Cerebellar nuclear complex (tissue), 1 donor: ENCODE measurements around the gene SPACA4.

ENCODE experiments used
- DNase-seq, 2 experiments: peaks; one replicate each; lab custom pipeline; 2025; lab: John Stamatoyannopoulos, UW

The SPACA4 gene

DNA sequence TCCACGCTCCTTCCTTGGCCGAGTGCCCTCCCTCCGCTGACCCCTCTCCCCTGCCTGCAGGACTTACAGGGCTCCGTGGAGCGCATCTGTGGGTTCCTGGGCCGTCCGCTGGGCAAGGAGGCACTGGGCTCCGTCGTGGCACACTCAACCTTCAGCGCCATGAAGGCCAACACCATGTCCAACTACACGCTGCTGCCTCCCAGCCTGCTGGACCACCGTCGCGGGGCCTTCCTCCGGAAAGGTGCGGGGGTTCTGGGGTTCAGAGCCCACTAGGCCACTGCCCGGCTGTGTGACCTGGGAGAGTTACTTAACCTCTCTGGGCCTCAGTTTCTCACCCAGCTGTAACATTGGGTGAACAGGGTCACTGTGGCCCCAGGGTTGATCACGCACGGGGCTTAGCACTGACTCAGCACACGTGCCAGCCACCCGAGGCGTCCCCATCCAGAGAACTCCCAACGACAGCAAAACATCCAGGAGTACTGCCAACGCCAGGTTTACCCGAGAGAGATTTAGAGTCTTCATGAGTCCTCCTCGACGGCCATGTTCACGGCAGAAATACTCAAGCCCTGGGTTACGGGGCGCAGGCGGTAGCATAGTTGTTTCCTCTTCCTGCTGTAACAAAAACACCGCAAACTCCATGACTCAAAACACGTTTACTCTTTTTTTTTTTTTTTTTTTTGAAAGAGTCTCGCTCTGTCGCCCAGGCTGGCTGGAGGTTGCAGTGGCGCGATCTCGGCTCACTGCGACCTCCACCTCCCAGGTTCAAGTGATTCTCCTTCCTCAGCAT is 9.7 kb upstream of the SPACA4 start:
- no peak for DNase-seq

DNA sequence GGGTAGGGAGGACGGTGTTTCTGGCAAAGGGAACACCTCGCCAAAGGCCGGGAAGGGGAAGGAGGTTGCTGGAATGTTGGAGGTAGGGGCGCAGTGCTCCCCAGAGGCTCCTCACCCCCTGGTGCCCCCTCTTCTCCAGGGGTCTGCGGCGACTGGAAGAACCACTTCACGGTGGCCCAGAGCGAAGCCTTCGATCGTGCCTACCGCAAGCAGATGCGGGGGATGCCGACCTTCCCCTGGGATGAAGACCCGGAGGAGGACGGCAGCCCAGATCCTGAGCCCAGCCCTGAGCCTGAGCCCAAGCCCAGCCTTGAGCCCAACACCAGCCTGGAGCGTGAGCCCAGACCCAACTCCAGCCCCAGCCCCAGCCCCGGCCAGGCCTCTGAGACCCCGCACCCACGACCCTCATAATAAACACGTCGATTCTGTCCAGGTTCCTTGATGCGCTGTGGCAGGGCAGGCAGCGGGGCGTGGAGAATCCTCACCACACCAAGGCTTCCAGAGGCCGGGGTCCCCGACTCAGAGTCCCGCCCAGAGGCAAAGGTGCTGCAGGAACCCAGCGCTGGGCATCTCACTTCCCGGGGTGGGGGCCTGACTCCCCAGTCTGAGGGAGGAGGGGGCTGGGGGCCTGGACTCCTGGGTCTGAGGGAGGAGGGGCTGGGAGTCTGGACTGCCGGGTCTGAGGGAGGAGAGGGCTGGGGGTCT is 7.4 kb upstream of the SPACA4 start:
- no peak for DNase-seq

DNA sequence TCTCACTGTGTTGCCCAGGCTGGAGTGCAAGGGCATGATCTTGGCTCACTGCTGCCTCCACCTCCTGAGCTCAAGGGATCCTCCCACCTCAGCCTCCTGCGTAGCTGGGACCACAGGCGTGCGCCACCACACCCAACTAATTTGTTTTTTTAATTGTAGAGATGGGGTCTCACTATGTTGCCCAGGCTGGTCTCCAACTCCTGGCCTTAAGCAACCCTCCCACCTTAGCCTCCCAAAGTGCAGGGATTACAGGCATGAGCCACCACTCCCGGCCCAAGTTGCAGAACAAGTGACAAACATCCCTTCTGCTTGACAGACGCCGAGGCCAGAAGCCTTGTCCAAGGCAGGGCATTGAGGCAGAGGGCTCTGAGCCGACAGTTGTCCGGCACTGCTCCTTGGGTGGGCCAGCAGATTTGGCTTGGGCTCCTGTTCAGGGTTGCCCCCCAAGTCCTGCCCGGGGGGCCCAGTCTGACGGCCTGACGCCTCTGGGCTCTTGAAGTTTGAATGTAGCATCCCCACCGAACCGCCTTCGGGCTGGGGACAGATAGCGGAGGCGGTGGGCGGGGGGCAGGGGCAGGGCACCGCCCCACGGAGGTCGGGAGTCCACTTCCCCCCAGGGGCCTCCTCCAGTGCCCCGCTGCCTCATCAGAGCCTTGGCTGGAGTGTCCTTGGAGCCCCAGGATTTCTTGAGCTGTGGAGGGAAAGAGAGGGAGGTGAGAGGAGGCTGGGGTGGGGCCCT is 5.7 kb upstream of the SPACA4 start:
- no peak for DNase-seq

DNA sequence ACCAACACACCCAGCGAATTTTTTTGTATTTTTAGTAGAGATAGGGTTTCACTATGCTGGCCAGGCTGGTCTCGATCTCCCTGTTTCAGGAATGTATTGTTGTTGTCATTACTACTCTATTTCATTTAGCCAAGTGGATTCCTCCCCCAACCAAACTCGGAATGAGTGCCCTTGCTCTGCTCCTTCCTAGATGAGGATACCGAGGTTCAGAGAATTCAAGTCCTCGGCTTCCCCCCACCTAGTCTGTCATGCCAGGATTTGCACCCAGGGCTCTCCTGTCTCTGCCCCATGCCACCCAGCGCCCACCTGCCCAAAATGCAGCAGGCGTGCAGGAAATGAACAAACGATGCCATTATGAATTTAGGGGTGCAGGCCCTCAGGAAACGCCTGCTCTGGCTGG is 3.5 kb upstream of the SPACA4 start:
- DNase-seq = no peak

DNA sequence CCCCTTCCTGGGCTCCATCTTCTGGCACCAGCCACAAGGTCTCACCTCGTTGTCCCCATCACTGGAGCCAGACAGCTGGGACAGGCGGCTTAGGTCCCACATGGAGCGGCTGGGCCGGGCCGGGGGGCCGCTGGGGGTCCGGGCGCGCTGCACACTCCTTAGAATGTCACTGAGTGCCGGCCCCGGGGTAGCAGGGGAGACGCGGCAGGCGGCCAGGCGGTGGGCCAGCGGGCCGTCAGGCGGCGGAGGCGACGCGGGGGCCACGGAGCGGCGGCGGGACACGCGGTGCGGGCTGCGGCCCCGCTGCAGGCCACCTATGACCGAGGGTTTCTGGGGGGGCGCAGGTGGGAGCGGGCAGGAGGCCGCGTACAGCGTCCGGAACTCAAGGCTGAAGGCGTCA is 3.1 kb upstream of the SPACA4 start:
- DNase-seq = no peak

DNA sequence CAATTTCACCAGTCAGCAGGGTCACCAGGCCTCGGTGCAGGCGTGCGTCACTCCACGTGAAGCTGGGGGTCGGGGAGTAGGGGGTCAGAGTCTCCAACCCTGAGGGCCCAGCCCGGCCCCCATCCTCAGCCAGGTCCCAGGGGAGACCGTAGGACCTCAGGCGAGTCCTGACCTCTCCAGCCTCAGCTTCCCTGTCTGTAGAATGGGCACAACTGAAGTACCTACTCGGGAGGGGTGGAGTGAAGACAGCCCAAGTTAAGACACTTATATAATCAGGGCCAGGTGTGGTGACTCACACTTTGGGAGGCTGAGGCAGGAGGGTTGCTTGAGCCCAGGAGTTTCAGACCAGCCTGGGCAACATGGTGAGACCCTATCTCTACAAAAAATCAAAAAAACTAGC is 2.7 kb upstream of the SPACA4 start:
- no peak for DNase-seq

DNA sequence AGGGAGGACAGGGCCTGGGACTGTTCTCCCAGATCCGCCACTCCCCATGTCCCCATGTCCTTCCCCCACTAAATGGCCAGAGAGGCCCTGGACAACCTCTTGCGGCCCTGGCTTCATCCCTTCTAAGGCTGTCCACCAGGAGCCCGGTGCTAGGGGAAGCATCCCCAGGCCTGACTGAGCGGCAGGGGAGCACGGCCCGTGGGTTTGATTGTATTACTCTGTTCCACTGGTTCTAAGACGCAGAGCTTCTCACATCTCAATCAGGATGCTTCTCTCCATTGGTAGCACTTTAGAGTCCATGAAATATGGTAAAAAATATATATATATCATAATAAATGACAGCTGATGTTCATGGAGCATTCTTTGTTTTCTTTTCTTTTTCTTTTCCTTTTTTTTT is 815 bp downstream of the SPACA4 start:
- no peak for DNase-seq

DNA sequence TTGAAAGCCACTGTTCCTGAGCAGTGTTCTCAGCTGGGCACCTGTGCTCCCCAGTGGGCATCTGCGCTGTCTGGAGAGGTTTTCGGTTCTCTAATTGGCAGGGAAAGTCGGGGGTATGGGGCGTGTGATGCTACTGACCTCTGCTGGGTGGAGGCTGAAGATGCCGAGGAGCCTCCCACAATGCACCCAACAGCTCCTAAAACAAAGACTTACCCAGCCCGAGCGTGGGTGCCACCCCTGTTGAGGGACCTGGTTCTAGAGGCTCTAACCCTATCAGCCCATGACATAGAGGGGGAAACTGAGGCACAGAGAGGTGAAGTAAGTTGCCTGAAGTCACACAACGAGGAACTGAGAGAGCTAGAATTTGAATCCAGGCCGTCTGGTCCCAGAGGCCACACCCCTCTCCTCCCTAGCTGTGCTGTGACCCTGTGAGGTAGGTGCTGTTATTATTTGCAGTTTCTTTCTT is 2.3 kb downstream of the SPACA4 start:
- DNase-seq = no peak

DNA sequence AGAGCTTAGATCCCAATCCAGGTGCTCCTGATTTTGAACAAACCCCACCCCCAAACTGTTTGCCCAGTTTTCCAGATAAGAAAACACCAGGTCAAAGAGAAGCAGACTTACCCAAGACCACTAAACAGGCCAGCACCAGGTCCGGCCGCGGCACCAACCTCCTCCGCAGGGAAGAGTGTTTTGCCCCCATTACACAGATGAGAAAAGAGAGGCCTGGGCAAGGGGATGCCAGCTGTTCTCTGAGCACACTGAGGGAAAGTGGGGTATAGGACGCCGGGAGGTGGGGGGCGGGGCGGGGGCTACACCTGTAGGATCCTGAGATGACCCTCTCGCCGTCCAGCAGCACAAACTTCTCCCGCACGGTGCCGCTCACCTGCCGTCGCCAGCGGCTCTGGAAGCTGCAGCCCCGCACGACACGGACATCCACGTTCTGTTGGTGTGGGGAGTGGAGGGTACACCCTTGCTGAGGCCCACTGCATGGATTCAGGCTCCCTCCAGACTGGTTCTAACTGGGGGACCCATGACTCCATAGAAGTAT is 3.1 kb downstream of the SPACA4 start:
- no peak for DNase-seq

DNA sequence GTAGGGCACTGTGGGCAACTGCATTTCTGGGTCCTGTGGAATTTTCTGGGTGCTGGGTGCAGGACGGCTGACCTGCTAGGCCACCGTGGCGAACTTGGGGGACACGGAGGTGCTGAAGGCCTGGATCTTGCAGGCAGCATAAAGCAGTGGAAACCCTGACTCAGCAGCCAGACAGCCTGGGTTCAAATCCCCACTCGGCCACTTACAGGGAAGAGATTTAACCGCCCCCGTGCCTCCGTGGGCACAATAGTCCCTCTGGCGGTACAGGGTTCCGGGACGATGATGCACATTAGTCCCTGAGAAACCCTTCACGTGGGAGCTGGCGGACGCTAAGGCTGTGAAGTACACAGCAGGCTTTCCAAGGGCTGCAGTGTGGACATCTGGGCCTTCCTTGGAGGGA is 5.3 kb downstream of the SPACA4 start:
- no peak for DNase-seq

DNA sequence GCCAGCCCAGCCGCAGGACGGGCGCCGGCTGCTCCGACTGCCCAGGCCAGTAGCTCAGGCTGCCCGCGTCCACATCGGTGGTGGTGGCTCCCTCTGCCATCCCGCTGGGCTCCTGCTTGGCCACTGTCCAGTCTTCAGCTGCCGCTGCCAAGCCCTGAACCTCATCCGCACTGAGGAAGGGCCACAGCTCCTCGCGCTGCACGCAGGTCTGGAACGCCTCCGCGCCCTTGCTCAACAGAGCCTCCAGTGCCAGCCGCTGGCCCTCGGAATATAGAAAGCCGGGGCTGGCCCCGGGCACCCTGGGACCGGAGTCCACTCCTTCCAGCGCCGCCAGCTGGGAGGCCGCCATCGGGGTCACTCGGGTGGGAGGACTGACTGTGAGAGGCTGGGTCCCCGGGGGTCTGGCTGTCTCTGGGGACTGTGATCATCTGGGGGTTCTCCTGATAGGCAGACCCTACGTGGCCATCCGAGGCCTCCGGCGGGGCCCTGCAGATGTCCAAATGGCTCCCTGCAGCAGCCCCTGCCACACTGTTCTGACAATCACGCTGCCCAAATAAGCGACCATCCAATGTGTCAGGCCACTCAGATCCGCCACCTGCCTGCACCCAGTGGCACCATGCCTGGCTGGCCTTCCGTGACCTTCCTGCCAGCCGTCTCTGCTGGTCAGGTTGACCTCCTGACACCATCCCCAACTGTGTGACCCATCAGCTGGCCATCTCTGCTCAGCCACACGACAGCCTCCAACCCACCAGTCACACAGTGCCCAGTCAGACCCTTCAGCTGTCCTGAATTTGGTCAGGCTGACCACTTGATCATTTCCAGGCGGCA is 6.7 kb downstream of the SPACA4 start:
- DNase-seq = no peak

DNA sequence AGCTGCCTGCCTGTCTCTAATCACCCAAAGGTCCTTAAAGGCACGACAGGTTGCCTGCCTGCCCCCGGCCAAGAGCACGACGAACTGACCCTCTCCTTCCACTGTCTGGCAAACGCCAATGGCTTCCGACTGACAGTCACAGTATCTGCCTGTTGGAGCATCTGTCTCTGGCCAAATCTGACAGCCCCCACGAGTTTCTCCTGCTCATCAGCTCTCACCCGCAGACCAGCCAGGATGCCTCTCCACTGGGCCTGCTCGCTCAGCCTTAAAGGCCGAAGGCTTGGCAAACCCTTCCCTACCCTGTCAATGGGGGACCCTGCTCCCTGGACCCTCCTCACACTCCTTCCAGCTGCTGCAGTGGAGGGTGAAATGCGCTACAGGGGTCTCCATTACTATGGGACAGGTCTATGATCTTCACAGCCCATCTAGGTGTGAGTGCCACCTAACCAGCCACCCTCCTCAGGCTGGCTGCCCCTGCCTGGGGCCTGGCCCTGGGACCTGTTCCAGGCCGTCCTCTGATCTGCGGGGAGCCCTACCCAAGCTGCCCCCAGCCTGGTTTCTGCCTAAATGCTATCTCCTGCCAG is 7.4 kb downstream of the SPACA4 start:
- no peak for DNase-seq

DNA sequence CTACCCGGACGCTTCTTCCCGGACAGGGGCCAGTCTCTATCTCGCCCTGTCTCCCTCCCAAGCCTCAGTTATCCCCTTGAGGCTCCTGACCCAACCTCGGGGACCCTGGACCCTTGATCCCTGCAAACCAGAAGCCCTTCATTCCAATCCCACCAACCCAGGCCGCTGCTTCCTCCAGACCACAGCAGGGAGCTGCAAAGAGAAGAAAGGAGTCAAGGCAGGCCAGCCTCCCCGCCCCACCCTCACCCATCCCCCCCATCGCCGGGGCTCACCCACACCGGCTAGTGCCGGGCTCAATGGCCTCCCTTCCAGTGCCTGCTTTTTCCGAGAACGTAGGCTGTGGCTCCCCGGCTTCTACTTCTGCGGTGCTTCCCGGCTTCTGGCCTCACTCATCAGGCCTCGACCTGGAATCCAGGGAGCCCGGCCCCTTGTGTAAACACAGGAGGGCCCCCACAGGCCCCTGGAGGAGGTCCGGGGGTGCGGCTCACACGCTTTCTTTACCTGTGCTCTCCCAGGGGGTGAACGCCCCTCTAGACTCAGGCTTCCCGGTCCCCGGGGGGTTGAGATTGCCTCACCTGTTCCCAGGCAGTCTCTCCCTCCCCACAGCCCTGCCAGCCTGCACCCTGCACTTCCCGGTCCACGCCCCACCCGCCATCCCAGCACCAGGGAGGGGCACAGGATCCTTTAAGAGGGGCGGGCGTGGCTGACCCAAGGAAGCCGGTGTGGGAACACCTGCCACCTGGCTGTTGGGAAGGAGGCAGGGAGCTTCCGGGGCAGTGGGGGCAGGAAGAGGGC is 8.1 kb downstream of the SPACA4 start, which contains the start of gene FAM83E:
Gene FAM83E, minus strand, starts transcription at position 641 of the 795 bp plus-strand sequence. CDS start 1,704 bp downstream, outside the sequence.
- DNase-seq = no peak

DNA sequence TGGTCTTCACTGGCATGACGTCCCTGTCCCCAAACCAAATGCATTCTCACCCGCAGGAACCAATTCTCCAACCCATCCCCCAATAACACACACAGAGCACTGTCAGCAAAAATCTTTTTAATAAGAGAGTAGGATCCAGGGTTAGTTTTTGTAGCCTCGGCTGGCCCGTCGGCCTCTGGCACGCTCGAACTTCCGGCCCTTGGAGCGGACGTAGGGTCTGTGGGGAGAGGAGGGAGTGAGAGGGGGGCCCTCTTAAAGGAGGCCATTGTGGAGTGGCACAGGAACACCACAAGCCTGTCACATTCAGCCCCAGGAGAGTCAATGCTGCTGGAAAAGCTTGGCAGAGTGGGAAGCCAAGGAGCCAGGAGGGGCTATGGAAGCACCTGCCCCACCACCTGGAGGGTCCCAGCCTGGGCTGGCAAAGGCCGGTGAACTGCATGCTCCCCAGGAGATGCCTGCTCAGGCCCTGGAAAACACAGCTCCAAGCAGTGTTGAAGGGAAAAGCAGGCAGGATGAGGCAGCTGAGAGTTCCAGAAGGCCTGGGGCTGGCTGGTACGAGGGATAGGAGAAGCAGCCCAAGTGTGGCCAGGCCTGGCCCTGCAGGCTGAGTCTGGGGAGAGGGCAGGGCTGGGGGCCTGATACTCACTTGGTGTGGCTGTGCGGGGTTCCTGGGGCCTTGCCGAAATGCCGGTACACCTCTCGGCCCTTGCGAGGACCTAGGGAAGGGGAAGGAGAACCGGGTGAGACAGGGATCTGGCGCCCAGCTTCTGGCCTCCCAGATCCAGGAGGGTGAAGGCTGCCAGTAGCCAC is 8.9 kb downstream of the SPACA4 start:
- DNase-seq = no peak

DNA sequence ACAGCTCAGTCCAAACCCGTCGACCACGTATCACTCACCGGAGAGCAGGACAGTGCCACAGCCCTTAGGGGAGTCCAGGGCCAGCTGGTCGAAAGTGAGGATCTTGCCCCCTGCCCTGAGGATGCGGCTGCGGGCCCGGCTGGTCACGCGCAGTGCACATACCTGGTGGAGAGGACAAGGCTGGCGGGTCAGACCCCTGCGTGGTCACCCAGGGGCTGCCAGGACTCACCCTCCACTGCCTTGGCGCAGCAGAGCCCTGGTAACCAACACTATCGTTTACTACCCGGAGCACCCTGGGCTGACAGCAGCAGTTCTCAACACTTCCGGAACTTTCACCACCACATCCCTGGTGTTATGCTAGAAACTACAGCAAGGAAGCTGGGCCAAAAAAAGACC is 9.5 kb downstream of the SPACA4 start:
- DNase-seq = no peak

DNA sequence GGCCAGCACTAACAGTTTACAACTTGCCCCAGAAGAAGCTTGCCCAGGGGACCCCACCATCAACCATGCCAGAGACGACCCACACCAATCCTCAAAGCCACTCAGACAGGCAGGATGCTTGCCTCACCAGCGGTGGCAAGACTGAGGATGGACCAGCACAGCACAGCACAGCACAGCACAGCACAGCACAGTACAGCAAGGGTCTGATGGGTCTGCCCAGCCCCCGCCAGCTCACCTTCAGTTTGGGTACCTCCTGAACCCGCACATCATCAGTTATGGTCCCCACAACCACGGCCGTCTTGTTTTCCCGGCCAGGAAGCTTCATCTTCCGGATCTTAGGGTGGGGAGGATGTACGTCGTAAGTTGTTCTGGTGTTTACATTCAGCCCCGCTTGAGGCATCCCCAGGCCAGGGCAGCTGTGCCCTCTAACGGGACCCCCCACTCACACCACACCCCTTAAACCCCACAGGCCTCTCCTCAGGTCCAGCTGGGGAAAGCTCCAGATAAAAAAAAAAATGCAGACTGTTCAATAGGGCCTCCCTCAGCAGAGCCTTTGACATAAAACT is 10.0 kb downstream of the SPACA4 start:
- DNase-seq = no peak

DNA sequence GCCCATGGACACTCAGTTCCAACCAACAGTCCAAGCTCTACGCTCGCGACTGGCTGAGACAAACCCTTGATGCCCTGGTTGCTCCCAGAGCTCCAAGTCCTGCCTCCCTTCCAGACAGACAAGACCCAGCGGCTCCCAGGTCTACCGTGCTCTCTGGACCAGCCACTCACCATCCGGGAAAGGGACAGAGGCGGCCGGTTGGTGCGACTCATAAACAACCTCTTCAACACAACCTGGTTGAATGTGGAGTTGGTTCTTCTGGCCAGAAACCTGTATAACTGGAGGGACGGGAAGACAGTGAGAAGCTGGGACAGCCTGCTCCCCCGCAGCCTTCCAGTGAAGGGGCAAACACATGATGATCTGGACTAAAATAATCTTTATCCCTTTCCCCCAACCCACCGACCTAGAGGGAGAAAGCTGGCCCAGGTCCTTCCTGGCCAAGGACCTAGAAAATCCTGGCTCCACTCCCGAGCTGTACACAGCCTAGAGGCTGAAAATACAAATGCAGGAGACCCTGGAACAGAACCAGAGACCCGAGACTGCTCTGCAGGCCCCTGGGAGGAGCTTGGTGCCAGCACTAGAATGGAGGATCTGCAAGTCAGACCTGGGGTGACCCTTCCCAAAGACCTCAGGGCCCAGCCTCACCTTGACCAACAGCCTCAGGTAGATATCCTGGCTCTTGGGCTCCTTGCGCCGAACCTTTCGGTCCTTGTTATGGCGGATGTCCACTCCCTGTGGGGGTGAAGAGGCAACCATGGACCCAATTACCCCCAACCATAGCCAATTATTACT is 10.8 kb downstream of the SPACA4 start:
- no peak for DNase-seq

DNA sequence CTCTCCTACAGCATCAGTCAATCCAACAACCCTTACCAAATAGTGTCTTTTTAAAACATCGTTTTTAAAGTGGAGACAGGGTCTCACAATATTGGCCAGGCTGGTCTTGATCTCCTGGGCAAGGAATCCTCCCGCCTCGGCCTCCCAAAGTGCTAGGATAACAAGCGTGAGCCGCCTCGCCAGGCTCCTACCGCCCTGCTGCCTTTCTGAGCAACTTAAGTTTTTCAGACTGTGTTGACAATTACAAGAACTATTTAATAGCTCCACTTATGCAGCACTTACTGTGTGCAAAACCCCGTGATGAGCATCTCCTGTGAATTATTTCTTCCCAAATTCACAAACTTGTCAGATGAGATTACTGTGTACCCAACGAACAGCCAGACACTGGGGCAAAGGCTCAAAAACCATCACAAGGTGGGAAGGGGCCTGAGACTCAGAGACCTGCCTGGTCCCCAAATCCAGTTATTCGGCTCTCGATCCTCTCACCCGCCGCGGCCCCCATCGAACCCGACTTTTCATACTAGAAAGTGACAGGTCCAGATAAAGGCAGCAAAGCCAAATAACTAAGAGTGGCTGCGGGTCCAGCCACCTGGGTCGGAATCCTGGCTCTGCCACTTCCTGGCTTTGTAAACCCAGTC is 11.9 kb downstream of the SPACA4 start:
- DNase-seq = no peak
